Measurements from ENCODE around the gene SLC35B2.

SLC35B2 gene

GRCh38 chr6:44258325-44258863 lies 1.1 kb upstream of the SLC35B2 start:
- Histone ChIP-seq H3K4me3 (ENCODE audit: control insufficient read depth in 1 of 7, extremely low read depth in 1 of 7, insufficient read depth in 4 of 7, low read depth in 2 of 7, low read length in 6 of 7) (no peak overlapping the region), H3K27ac (ENCODE audit: insufficient read depth in 1 of 2, low read depth in 1 of 2, low read length in 2 of 2, poor library complexity in 1 of 2, severe bottlenecking in 2 of 2) (peak overlapping the region in 1 of 2 experiments; percentile 44), H3K27me3 (replicated peaks in 2 of 5; ENCODE audit: control insufficient read depth in 4 of 5, insufficient read depth in 5 of 5, low read length in 4 of 5) (no peaks in the 10 kb centered on the region), H3K36me3 (ENCODE audit: control insufficient read depth in 4 of 4, insufficient read depth in 4 of 4, low read length in 3 of 4) (peaks cover 13 to 74% (median 48%) of the 10 kb centered on the region in 4 experiments), H3K4me1 (ENCODE audit: control extremely low read depth in 1 of 4, control insufficient read depth in 4 of 4, insufficient read depth in 4 of 4, low read length in 3 of 4) (peaks cover 4 to 54% (median 41%) of the 10 kb centered on the region in 4 experiments), H3K9me3 (ENCODE audit: control extremely low read depth in 1 of 5, control insufficient read depth in 4 of 5, insufficient read depth in 2 of 5, low read depth in 1 of 5, low read length in 4 of 5) (no peaks in the 10 kb centered on the region)
- POLR2A ChIA-PET = interaction anchor here (0.9 kb wide), 1 partner anchor 11 kb away, joined by 4 read pairs; the partner anchor contains the start of gene HSP90AB1
- DNase-seq = no peak
- CTCF ChIA-PET = interaction anchor here (2.9 kb wide), 1 partner anchor 10 kb away, joined by 15 read pairs; the partner anchor contains the start of gene HSP90AB1
- 94% methylated on average over 7 of the region's 9 CpGs for WGBS (ENCODE audit: insufficient coverage)

- CTCF ChIA-PET = interaction anchor here (1.2 to 5.0 kb wide), 5 partner anchors 10 to 82 kb away, joined by 3 to 17 read pairs (median 5); partner anchors contain the start of gene HSP90AB1
- no peak for DNase-seq
- POLR2A ChIA-PET = interaction anchor here (0.9 to 4.5 kb wide), 2 partner anchors 11 kb away, joined by 4 to 42 read pairs; partner anchors contain the start of gene HSP90AB1
- WGBS (ENCODE audit: insufficient coverage) = 52% methylated on average over 15 of the region's 15 CpGs
- peaks cover 15 to 76% (median 54%) of the 10 kb centered on the region in 4 experiments for H3K36me3 ChIP-seq (ENCODE audit: control insufficient read depth in 4 of 4, insufficient read depth in 4 of 4, low read length in 3 of 4)
- H3K27me3 ChIP-seq (replicated peaks in 2 of 5; ENCODE audit: control insufficient read depth in 4 of 5, insufficient read depth in 5 of 5, low read length in 4 of 5) = no peaks in the 10 kb centered on the region
- peaks cover 4 to 48% (median 36%) of the 10 kb centered on the region in 4 experiments for H3K4me1 ChIP-seq (ENCODE audit: control extremely low read depth in 1 of 4, control insufficient read depth in 4 of 4, insufficient read depth in 4 of 4, low read length in 3 of 4)
- H3K27ac ChIP-seq (ENCODE audit: insufficient read depth in 1 of 2, low read depth in 1 of 2, low read length in 2 of 2, poor library complexity in 1 of 2, severe bottlenecking in 2 of 2) = peak overlapping the region; percentile 44 to 46
- no peaks in the 10 kb centered on the region for H3K9me3 ChIP-seq (ENCODE audit: control extremely low read depth in 1 of 5, control insufficient read depth in 4 of 5, insufficient read depth in 2 of 5, low read depth in 1 of 5, low read length in 4 of 5)
- peak overlapping the region; percentile 6 to 89 (median 65) for H3K4me3 ChIP-seq (ENCODE audit: control insufficient read depth in 1 of 7, extremely low read depth in 1 of 7, insufficient read depth in 4 of 7, low read depth in 2 of 7, low read length in 6 of 7)
These were observed 511 bp upstream of the SLC35B2 start for GRCh38 chr6:44257753-44258324.

- H3K4me3 ChIP-seq (ENCODE audit: control insufficient read depth in 1 of 7, extremely low read depth in 1 of 7, insufficient read depth in 4 of 7, low read depth in 2 of 7, low read length in 6 of 7) = peak overlapping the region; percentile 63 to 89 (median 83)
- DNase-seq = no peak
- H3K4me1 ChIP-seq (ENCODE audit: control extremely low read depth in 1 of 4, control insufficient read depth in 4 of 4, insufficient read depth in 4 of 4, low read length in 3 of 4) = peaks cover 4 to 37% (median 26%) of the 10 kb centered on the region in 4 experiments
- 0% methylated on average over 5 of the region's 12 CpGs for WGBS (ENCODE audit: insufficient coverage)
- H3K9me3 ChIP-seq (ENCODE audit: control extremely low read depth in 1 of 5, control insufficient read depth in 4 of 5, insufficient read depth in 2 of 5, low read depth in 1 of 5, low read length in 4 of 5) = no peaks in the 10 kb centered on the region
- POLR2A ChIA-PET = interaction anchor here (0.6 to 4.5 kb wide), 5 partner anchors 10 to 80 kb away, joined by 3 to 42 read pairs (median 3); partner anchors contain the start of gene HSP90AB1
- CTCF ChIA-PET = interaction anchor here (0.6 to 5.0 kb wide), 22 partner anchors 8 to 742 kb away, joined by 3 to 35 read pairs (median 4); partner anchors contain the start of genes AARS2 and HSP90AB1
- H3K27ac ChIP-seq (ENCODE audit: insufficient read depth in 1 of 2, low read depth in 1 of 2, low read length in 2 of 2, poor library complexity in 1 of 2, severe bottlenecking in 2 of 2) = peak overlapping the region in 1 of 2 experiments; percentile 73
- peaks cover 17 to 74% (median 56%) of the 10 kb centered on the region in 4 experiments for H3K36me3 ChIP-seq (ENCODE audit: control insufficient read depth in 4 of 4, insufficient read depth in 4 of 4, low read length in 3 of 4)
- no peaks in the 10 kb centered on the region for H3K27me3 ChIP-seq (replicated peaks in 2 of 5; ENCODE audit: control insufficient read depth in 4 of 5, insufficient read depth in 5 of 5, low read length in 4 of 5)
These were observed 628 bp downstream of the SLC35B2 start for GRCh38 chr6:44256775-44257024.

GRCh38 chr6:44255871-44256774 lies 1.2 kb downstream of the SLC35B2 start:
- Histone ChIP-seq H3K36me3 (ENCODE audit: control insufficient read depth in 4 of 4, insufficient read depth in 4 of 4, low read length in 3 of 4) (peaks cover 15 to 74% (median 57%) of the 10 kb centered on the region in 4 experiments), H3K4me1 (ENCODE audit: control extremely low read depth in 1 of 4, control insufficient read depth in 4 of 4, insufficient read depth in 4 of 4, low read length in 3 of 4) (peaks cover 4 to 34% (median 26%) of the 10 kb centered on the region in 4 experiments), H3K9me3 (ENCODE audit: control extremely low read depth in 1 of 5, control insufficient read depth in 4 of 5, insufficient read depth in 2 of 5, low read depth in 1 of 5, low read length in 4 of 5) (no peaks in the 10 kb centered on the region), H3K27ac (ENCODE audit: insufficient read depth in 1 of 2, low read depth in 1 of 2, low read length in 2 of 2, poor library complexity in 1 of 2, severe bottlenecking in 2 of 2) (peak overlapping the region in 1 of 2 experiments; percentile 73), H3K4me3 (ENCODE audit: control insufficient read depth in 1 of 7, extremely low read depth in 1 of 7, insufficient read depth in 4 of 7, low read depth in 2 of 7, low read length in 6 of 7) (peak overlapping the region in 6 of 7 experiments; percentile 63 to 89 (median 85)), H3K27me3 (replicated peaks in 2 of 5; ENCODE audit: control insufficient read depth in 4 of 5, insufficient read depth in 5 of 5, low read length in 4 of 5) (no peaks in the 10 kb centered on the region)
- ChIA-PET POLR2A (interaction anchor here (0.6 to 4.5 kb wide), 5 partner anchors 10 to 79 kb away, joined by 3 to 42 read pairs (median 3); partner anchors contain the start of gene HSP90AB1), CTCF (interaction anchor here (0.6 to 5.0 kb wide), 27 partner anchors 8 to 741 kb away, joined by 3 to 35 read pairs (median 4); partner anchors contain the start of genes AARS2 and HSP90AB1)
- DNase-seq = peak in 2 of 3 donors; percentile 39 to 50
- WGBS (ENCODE audit: insufficient coverage) = 35% methylated on average over 15 of the region's 15 CpGs

- 96% methylated on average over 6 of the region's 16 CpGs for WGBS (ENCODE audit: insufficient coverage)
- H3K36me3 ChIP-seq (ENCODE audit: control insufficient read depth in 4 of 4, insufficient read depth in 4 of 4, low read length in 3 of 4) = peaks cover 18 to 73% (median 62%) of the 10 kb centered on the region in 4 experiments
- peaks cover 4 to 37% (median 26%) of the 10 kb centered on the region in 4 experiments for H3K4me1 ChIP-seq (ENCODE audit: control extremely low read depth in 1 of 4, control insufficient read depth in 4 of 4, insufficient read depth in 4 of 4, low read length in 3 of 4)
- ChIA-PET CTCF (interaction anchor here (0.8 to 5.0 kb wide), 16 partner anchors 9 to 158 kb away, joined by 3 to 35 read pairs (median 4); partner anchors contain the start of gene SLC29A1), POLR2A (interaction anchor here (0.6 to 4.5 kb wide), 4 partner anchors 9 to 1588 kb away, joined by 3 to 42 read pairs (median 8); partner anchors contain the start of genes HSP90AB1 and NFKBIE)
- H3K4me3 ChIP-seq (ENCODE audit: control insufficient read depth in 1 of 7, extremely low read depth in 1 of 7, insufficient read depth in 4 of 7, low read depth in 2 of 7, low read length in 6 of 7) = peak overlapping the region in 1 of 7 experiments; percentile 87
- no peaks in the 10 kb centered on the region for H3K9me3 ChIP-seq (ENCODE audit: control extremely low read depth in 1 of 5, control insufficient read depth in 4 of 5, insufficient read depth in 2 of 5, low read depth in 1 of 5, low read length in 4 of 5)
- no peak overlapping the region for H3K27ac ChIP-seq (ENCODE audit: insufficient read depth in 1 of 2, low read depth in 1 of 2, low read length in 2 of 2, poor library complexity in 1 of 2, severe bottlenecking in 2 of 2)
- peak in 2 of 3 donors; percentile 38 to 39 for DNase-seq
- H3K27me3 ChIP-seq (replicated peaks in 2 of 5; ENCODE audit: control insufficient read depth in 4 of 5, insufficient read depth in 5 of 5, low read length in 4 of 5) = no peaks in the 10 kb centered on the region
These were observed 2.1 kb downstream of the SLC35B2 start for GRCh38 chr6:44255105-44255808.

Measured in common myeloid progenitor, CD34-positive (primary cell).